H9 (cell line): ENCODE results near the gene POLG2. TPM values are rescaled to one million over a fixed set of nuclear protein-coding genes. Genes with fewer than 3 reads are reported as not detected.

Experiments
- DNase-seq: peaks from one replicate; pipeline ENCODE4 v3.0.0-alpha.2; 2017
- H2AFZ ChIP-seq: one replicate; pipeline ENCODE4 v1.6.1; 2013; ENCODE audit warnings: mild to moderate bottlenecking, low read length, control low read depth, moderate library complexity
- H2AK5ac ChIP-seq: 2 replicates; pipeline ENCODE4 v1.6.1; 2013; ENCODE audit warnings: low read length, control low read depth, mixed read lengths; ENCODE audit not compliant: insufficient read length
- H2BK120ac ChIP-seq: one replicate; pipeline ENCODE4 v1.6.1; 2013; ENCODE audit warnings: low read depth, mild to moderate bottlenecking, low read length, control low read depth, inconsistent platforms; ENCODE audit not compliant: poor library complexity, severe bottlenecking
- H2BK12ac ChIP-seq: 2 replicates; pipeline ENCODE4 v1.6.1; 2013; ENCODE audit warnings: low read length, control low read depth, mixed read lengths, low read depth; ENCODE audit not compliant: insufficient read length
- H2BK15ac ChIP-seq: 2 replicates; pipeline ENCODE4 v1.6.1; 2013; ENCODE audit warnings: low read depth, low read length, control low read depth
- H2BK20ac ChIP-seq: one replicate; pipeline ENCODE4 v1.6.1; 2013; ENCODE audit warnings: low read depth, mild to moderate bottlenecking, low read length, control low read depth, inconsistent platforms; ENCODE audit not compliant: poor library complexity, severe bottlenecking
- H2BK5ac ChIP-seq: 2 replicates; pipeline ENCODE4 v1.6.1; 2013; ENCODE audit warnings: low read length, control low read depth, mixed read lengths; ENCODE audit not compliant: insufficient read length
- H3K14ac ChIP-seq: 2 replicates; pipeline ENCODE4 v1.6.1; 2013; ENCODE audit warnings: low read length, control low read depth; ENCODE audit not compliant: insufficient read depth
- H3K18ac ChIP-seq: 2 replicates; pipeline ENCODE4 v1.6.1; 2013; ENCODE audit warnings: low read depth, mild to moderate bottlenecking, mixed read lengths, low read length, control low read depth; ENCODE audit not compliant: insufficient read length
- H3K23ac ChIP-seq: 2 replicates; pipeline ENCODE4 v1.6.1; 2013; ENCODE audit warnings: low read length, control low read depth, mixed read lengths, low read depth; ENCODE audit not compliant: insufficient read length
- H3K23me2 ChIP-seq: 2 replicates; pipeline ENCODE4 v1.6.1; 2013; ENCODE audit warnings: low read depth, mild to moderate bottlenecking, mixed read lengths, low read length, control low read depth; ENCODE audit not compliant: insufficient read length, poor library complexity, severe bottlenecking
- H3K27ac ChIP-seq: 2 replicates; pipeline ENCODE4 v1.5.1; 2013; ENCODE audit warnings: low read length, control low read depth, mixed read lengths, low read depth; ENCODE audit not compliant: insufficient read length
- H3K27me3 ChIP-seq: 2 replicates; pipeline ENCODE4 v1.6.1; 2013; ENCODE audit warnings: low read length, control low read depth, inconsistent platforms; ENCODE audit not compliant: insufficient read depth
- H3K4ac ChIP-seq: 2 replicates; pipeline ENCODE4 v1.6.1; 2013; ENCODE audit warnings: low read depth, mild to moderate bottlenecking, control low read depth, inconsistent platforms, low read length, moderate library complexity
- H3K4me1 ChIP-seq: 2 replicates; pipeline ENCODE4 v1.6.1; 2013; ENCODE audit warnings: low read length, control low read depth, inconsistent platforms; ENCODE audit not compliant: insufficient read depth
- H3K4me2 ChIP-seq: 2 replicates; pipeline ENCODE4 v1.6.1; 2013; ENCODE audit warnings: low read length, control low read depth, mixed read lengths; ENCODE audit not compliant: insufficient read length, insufficient read depth
- H3K56ac ChIP-seq: 2 replicates; pipeline ENCODE4 v1.6.1; 2013; ENCODE audit warnings: low read depth, mild to moderate bottlenecking, mixed read lengths, low read length, control low read depth; ENCODE audit not compliant: insufficient read length
- H3K79me1 ChIP-seq: 2 replicates; pipeline ENCODE4 v1.6.1; 2013; ENCODE audit warnings: low read depth, mild to moderate bottlenecking, moderate library complexity, low read length, control low read depth, inconsistent platforms; ENCODE audit not compliant: insufficient read depth, poor library complexity, severe bottlenecking
- H3K79me2 ChIP-seq: 2 replicates; pipeline ENCODE4 v1.6.1; 2013; ENCODE audit warnings: low read length, control low read depth, inconsistent platforms; ENCODE audit not compliant: insufficient read depth
- H3K9ac ChIP-seq: 2 replicates; pipeline ENCODE4 v1.6.1; 2013; ENCODE audit warnings: low read length, control low read depth, mixed read lengths; ENCODE audit not compliant: insufficient read length; ENCODE audit errors: extremely low read depth
- H3K9me3 ChIP-seq: one replicate; pipeline ENCODE4 v1.6.1; 2013; ENCODE audit warnings: low read depth, low read length, inconsistent platforms; ENCODE audit not compliant: control insufficient read depth
- H3T11ph ChIP-seq: one replicate; pipeline ENCODE4 v1.6.1; 2013; ENCODE audit warnings: mild to moderate bottlenecking, low read length, control low read depth, inconsistent platforms
- H4K20me1 ChIP-seq: one replicate; pipeline ENCODE4 v1.6.1; 2013; ENCODE audit not compliant: control insufficient read depth, insufficient read length, insufficient read depth
- H4K5ac ChIP-seq: 2 replicates; pipeline ENCODE4 v1.6.1; 2013; ENCODE audit warnings: low read depth, mild to moderate bottlenecking, mixed read lengths, low read length, control low read depth; ENCODE audit not compliant: insufficient read length
- H4K8ac ChIP-seq: replicated peaks from 2 replicates; pipeline ENCODE4 v1.6.1; 2013; ENCODE audit warnings: low read length, control low read depth, mixed read lengths, low read depth; ENCODE audit not compliant: insufficient read length
- H4K91ac ChIP-seq: 2 replicates; pipeline ENCODE4 v1.6.1; 2013; ENCODE audit warnings: low read depth, mild to moderate bottlenecking, moderate library complexity, mixed read lengths, low read length, control low read depth; ENCODE audit not compliant: insufficient read length
- H3K27ac Mint-ChIP-seq, 3 experiments: 2 replicates in 2 of 3; 3 replicates in 1 of 3; pipeline ENCODE4 v1.8.0; 2020 to 2021; ENCODE audit warnings: mixed read lengths in 3 of 3, mild to moderate bottlenecking in 1 of 3, moderate library complexity in 1 of 3
- H3K27me3 Mint-ChIP-seq: 2 replicates; pipeline ENCODE4 v1.8.0; 2021; ENCODE audit warnings: low read depth, mild to moderate bottlenecking, moderate library complexity, mixed read lengths
- H3K36me3 Mint-ChIP-seq, 3 experiments: 2 replicates in 2 of 3; 3 replicates in 1 of 3; pipeline ENCODE4 v1.8.0; 2020 to 2021; ENCODE audit warnings: low read depth in 3 of 3, mixed read lengths in 3 of 3; ENCODE audit not compliant: insufficient read depth in 1 of 3
- H3K4me1 Mint-ChIP-seq, 2 experiments: 2 replicates each; pipeline ENCODE4 v1.8.0; 2020; ENCODE audit warnings: mixed read lengths in 2 of 2
- H3K4me3 Mint-ChIP-seq, 2 experiments: 2 replicates in 1 of 2; 3 replicates in 1 of 2; pipeline ENCODE4 v1.8.0; 2020 to 2021; ENCODE audit warnings: mild to moderate bottlenecking in 2 of 2, mixed read lengths in 2 of 2, moderate library complexity in 1 of 2
- H3K9me3 Mint-ChIP-seq, 2 experiments: 2 replicates in 1 of 2; 3 replicates in 1 of 2; pipeline ENCODE4 v1.8.0; 2020; ENCODE audit warnings: mild to moderate bottlenecking in 2 of 2, mixed read lengths in 2 of 2, moderate library complexity in 1 of 2
- WGBS: extraction: QIAGEN DNeasy Blood & Tissue Kit; methylation state at CpG from one replicate; pipeline ENCODE4 v1.1.7; 2013; ENCODE audit warnings: missing lambda C conversion rate, low lambda C conversion rate, mixed read lengths; ENCODE audit not compliant: insufficient read length; ENCODE audit errors: extremely low coverage; 5-methylcytosine and 5-hydroxymethylcytosine counted together
- total RNA-seq: library from RNA; stranded (reverse); gene quantifications from 2 replicates; pipeline ENCODE4 v1.2.1, GENCODE V29; 2021
- TF ChIP-seq, protein P1 (sequence below): fragments of 200-600 bp; sonication (generic); conservative IDR thresholded peaks from 3 replicates; pipeline ENCODE4 v1.8.0; 2021; ENCODE audit warnings: antibody characterized with exemption, mild to moderate bottlenecking

Gene POLG2
- total RNA-seq, 1 experiment from 2014 or later, result 35.5 TPM

DNA sequence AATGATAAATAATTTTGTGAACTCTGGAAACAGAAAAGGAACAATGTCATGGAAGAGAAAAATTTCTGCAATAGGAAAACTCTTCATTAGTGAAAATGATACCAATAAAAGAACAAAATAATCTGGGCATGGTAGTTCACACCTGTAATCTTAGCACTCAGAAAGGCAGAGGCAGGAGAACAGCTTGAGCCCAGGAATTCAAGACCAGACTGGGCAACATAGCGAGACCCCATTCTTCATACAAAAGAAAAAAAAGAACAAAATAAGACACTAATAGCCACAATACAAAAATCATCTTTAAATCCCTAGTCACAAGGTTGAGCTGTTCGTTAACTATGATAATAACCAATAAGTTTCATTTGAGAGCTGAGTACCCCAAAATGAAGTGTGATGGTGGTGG, 8.6 kb downstream of the POLG2 start:
- H3K36me3 Mint-ChIP-seq, result peaks cover 51 to 92% (median 75%) of the 10 kb centered on the region in 3 experiments
- Histone ChIP-seq H2AFZ (no peak overlapping the region), H3K27ac (no peak overlapping the region), H4K8ac (no peak overlapping the region), H2BK12ac (no peak overlapping the region), H3K14ac (no peak overlapping the region), H3K79me2 (no peaks in the 10 kb centered on the region), H3K23me2 (no peaks in the 10 kb centered on the region), H3T11ph (no peak overlapping the region), H2AK5ac (no peak overlapping the region), H3K27me3 (no peaks in the 10 kb centered on the region), H2BK120ac (no peak overlapping the region), H3K9ac (no peak overlapping the region), H3K4me1 (no peaks in the 10 kb centered on the region), H2BK5ac (no peak overlapping the region), H4K5ac (no peak overlapping the region), H2BK15ac (no peak overlapping the region), H3K9me3 (no peaks in the 10 kb centered on the region), H3K4ac (no peak overlapping the region), H3K4me2 (no peak overlapping the region), H4K91ac (no peak overlapping the region), H3K79me1 (no peaks in the 10 kb centered on the region), H2BK20ac (no peak overlapping the region), H3K56ac (no peak overlapping the region), H3K23ac (no peak overlapping the region), H4K20me1 (no peaks in the 10 kb centered on the region), H3K18ac (no peak overlapping the region)
- TF ChIP-seq, protein P1, sequence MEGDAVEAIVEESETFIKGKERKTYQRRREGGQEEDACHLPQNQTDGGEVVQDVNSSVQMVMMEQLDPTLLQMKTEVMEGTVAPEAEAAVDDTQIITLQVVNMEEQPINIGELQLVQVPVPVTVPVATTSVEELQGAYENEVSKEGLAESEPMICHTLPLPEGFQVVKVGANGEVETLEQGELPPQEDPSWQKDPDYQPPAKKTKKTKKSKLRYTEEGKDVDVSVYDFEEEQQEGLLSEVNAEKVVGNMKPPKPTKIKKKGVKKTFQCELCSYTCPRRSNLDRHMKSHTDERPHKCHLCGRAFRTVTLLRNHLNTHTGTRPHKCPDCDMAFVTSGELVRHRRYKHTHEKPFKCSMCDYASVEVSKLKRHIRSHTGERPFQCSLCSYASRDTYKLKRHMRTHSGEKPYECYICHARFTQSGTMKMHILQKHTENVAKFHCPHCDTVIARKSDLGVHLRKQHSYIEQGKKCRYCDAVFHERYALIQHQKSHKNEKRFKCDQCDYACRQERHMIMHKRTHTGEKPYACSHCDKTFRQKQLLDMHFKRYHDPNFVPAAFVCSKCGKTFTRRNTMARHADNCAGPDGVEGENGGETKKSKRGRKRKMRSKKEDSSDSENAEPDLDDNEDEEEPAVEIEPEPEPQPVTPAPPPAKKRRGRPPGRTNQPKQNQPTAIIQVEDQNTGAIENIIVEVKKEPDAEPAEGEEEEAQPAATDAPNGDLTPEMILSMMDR, result no peak
- peaks cover 0 to 9% of the 10 kb centered on the region in 2 experiments; a peak in 3 of 5 replicates for H3K9me3 Mint-ChIP-seq
- H3K27ac Mint-ChIP-seq, result no peak overlapping the region
- no CpG with 5 or more reads among the region's 2 CpGs for WGBS
- H3K27me3 Mint-ChIP-seq, result no peaks in the 10 kb centered on the region
- no peak overlapping the region for H3K4me3 Mint-ChIP-seq
- DNase-seq, result no peak
- H3K4me1 Mint-ChIP-seq, result no peaks in the 10 kb centered on the region
